ENCODE data around the gene CCR2.

The CCR2 gene

GRCh38 chr3:46353647-46354410 lies at the start of gene CCR2:
CCR2 (plus strand) TSS chr3:46354111; CDS start chr3:46357528, 3,417 bp downstream.
- DNase-seq (ENCODE audit: extremely low read depth, low read depth) = no peak
- no peak for TF ChIP-seq CTCF (IDR thresholded peaks at IDR 0.05; ENCODE audit: low read depth, low read length)

GRCh38 chr3:46304739-46305138 lies 49.2 kb upstream of the CCR2 start:
- DNase-seq (ENCODE audit: extremely low read depth, low read depth) = no peak
- no peak for TF ChIP-seq CTCF (IDR thresholded peaks at IDR 0.05; ENCODE audit: low read depth, low read length)

- no peak for TF ChIP-seq CTCF (IDR thresholded peaks at IDR 0.05; ENCODE audit: low read depth, low read length)
Measured at GRCh38 chr3:46312991-46313390, 40.9 kb upstream of the CCR2 start.

GRCh38 chr3:46314517-46314916 lies 39.4 kb upstream of the CCR2 start:
- no peak for TF ChIP-seq CTCF (IDR thresholded peaks at IDR 0.05; ENCODE audit: low read depth, low read length)
- DNase-seq (ENCODE audit: extremely low read depth, low read depth) = no peak

More at GRCh38 chr3:46312991-46313390, 40.9 kb upstream of the CCR2 start:
- no peak for DNase-seq (ENCODE audit: extremely low read depth, low read depth)

DNA sequence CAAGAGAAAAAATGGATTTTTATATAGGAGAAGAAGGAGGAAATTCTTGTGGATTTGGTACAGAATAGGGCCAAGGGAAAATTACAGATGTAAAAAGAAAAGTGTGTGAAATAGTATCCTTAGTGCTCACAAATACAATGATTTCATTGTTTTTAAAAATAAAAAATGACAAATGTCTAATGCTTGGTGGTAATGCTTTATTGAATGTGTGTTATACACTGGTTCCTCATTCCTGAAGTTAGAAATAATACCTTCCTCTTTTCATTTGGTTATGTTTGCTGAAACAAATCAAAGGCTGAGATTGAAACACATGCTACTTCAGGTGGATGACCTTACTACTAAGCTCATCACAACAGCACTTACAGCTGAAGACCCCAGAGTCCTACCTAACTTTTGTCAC lies 37.7 kb upstream of the CCR2 start:
- DNase-seq (ENCODE audit: extremely low read depth, low read depth) = no peak
- no peak for TF ChIP-seq CTCF (IDR thresholded peaks at IDR 0.05; ENCODE audit: low read depth, low read length)

DNA sequence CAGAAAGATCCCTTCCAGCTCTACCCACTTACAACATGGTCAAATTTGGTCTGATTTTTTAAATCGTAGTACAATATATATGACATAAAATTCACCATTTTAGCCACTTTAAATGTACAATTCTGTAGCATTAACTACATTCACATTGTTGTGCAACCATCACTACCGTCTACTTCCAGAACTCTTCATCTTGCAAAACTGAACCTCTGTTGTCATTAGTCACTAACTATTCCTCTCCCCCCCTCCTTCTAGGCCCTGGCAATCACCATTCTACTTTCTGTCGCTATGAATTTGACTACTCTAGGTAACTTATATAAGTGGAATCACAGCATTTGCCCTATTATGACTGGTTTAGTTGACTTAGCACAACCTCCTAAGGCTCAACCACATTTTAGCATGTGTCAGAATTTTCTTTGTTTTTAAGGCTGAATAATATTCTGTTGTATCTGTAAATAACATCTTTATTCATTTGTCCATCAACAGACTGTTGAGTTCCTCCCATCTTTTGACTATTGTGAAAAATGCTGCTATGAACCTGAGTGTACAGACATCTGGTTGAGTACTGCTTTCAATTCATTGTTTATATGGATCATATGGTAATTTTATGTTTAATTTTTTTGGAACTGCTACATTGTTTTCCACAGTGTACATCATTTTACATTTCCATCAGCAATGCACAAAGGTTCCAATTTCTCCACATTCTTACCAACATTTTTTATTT lies 35.5 kb upstream of the CCR2 start:
- no peak for TF ChIP-seq CTCF (IDR thresholded peaks at IDR 0.05; ENCODE audit: low read depth, low read length)
- DNase-seq (ENCODE audit: extremely low read depth, low read depth) = no peak

DNA sequence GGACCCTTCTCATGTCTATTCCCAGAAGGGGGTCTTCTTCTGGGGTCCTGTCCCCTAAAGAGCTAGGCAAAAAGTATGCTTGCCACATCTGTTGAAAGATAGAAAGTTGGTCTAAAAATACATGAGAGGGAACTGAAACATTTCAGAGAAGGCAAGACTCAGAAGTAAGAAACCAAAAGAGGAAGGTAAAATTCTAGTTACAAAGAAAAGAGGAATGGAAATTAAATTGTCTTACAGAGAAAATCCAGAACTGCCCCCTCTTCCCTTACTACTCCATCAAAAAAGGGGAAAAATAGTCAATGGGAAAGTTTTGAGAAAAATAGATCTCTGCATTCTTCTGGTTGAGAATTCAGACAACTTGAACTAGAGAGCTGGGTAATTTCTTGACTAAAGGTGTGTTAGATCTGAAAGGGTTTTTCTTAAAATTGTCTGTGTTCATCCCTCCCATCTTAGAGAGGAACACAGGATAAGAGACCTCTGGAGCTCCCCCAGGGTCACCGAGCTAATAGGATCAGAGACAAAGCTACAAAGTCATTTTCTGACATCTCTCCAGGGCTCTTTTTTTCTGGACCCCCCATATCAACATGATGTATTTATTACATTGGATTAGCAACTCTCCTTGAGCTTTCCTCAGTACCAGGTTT lies 32.3 kb upstream of the CCR2 start:
- TF ChIP-seq CTCF (IDR thresholded peaks at IDR 0.05; ENCODE audit: low read depth, low read length) = no peak
- DNase-seq (ENCODE audit: extremely low read depth, low read depth) = no peak

Data from AG09319 (cell line).